Sigmoid colon (tissue), 4 donors: ENCODE measurements around the gene UBE2E3.

Source experiments
- EP300 ChIP-seq, 4 donors: sonication (generic); formaldehyde crosslinking; IDR thresholded peaks; one replicate each; pipeline ENCODE4 v1.6.1; 2017; ENCODE audit warnings: antibody characterized with exemption in 4 of 4
- POLR2A ChIP-seq, 2 donors: fragments of 450-650 bp; IDR thresholded peaks; one replicate each; pipeline ENCODE4 v1.6.1; 2016; ENCODE audit warnings: antibody characterized with exemption in 2 of 2, mild to moderate bottlenecking in 2 of 2, moderate library complexity in 2 of 2
- POLR2AphosphoS5 ChIP-seq, 4 donors: sonication (generic); formaldehyde crosslinking; IDR thresholded peaks; one replicate each; pipeline ENCODE4 v1.6.1; 2017; ENCODE audit warnings: antibody characterized with exemption in 4 of 4
- TF ChIP-seq, protein P1 (sequence below), 4 experiments: fragments of 450-650 bp in 3 of 4; fragments of 200-600 bp in 1 of 4; IDR thresholded peaks; one replicate each; pipeline ENCODE4 v1.5.1; 2016 to 2019; ENCODE audit warnings: antibody characterized with exemption in 4 of 4, mild to moderate bottlenecking in 3 of 4, moderate library complexity in 2 of 4

DNA sequence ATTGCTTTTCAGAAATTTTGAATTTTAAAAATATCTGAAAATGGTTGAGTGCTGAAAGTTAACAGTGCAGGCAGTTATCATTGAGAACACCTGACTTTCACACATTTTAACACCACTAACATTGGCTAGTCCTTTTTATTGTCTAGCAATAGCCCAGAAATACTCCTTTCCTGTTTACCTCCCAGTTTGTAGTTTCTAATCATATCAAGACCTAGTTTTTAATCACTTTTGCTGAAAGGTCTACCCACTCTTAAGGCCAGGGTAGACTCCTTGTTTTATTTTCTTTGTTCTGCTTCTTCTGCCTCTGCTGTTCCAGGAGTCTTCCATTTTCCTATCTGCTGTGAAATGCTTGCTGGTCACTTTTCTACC, 72.1 kb downstream of the UBE2E3 start:
- TF ChIP-seq POLR2A (IDR thresholded peaks at IDR 0.05) = no peak
- TF ChIP-seq, protein P1, sequence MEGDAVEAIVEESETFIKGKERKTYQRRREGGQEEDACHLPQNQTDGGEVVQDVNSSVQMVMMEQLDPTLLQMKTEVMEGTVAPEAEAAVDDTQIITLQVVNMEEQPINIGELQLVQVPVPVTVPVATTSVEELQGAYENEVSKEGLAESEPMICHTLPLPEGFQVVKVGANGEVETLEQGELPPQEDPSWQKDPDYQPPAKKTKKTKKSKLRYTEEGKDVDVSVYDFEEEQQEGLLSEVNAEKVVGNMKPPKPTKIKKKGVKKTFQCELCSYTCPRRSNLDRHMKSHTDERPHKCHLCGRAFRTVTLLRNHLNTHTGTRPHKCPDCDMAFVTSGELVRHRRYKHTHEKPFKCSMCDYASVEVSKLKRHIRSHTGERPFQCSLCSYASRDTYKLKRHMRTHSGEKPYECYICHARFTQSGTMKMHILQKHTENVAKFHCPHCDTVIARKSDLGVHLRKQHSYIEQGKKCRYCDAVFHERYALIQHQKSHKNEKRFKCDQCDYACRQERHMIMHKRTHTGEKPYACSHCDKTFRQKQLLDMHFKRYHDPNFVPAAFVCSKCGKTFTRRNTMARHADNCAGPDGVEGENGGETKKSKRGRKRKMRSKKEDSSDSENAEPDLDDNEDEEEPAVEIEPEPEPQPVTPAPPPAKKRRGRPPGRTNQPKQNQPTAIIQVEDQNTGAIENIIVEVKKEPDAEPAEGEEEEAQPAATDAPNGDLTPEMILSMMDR (IDR thresholded peaks at IDR 0.05) = no peak
- TF ChIP-seq EP300 (IDR thresholded peaks at IDR 0.05) = no peak
- no peak for TF ChIP-seq POLR2AphosphoS5 (IDR thresholded peaks at IDR 0.05)
